GM12878 (cell line): ENCODE data around the gene KLF17. TPM values are rescaled to one million over a fixed set of nuclear protein-coding genes. Genes with fewer than 3 reads are reported as not detected.
"Not testable (repeated sequence)": the region's sequence is repeated elsewhere in the genome, so short reads cannot be mapped to it uniquely, and the experiment has no call there.

ENCODE experiments used
- ATAC-seq: fragments of 200-7000 bp; cut with Tn5 transposase; 3 replicates; pipeline ENCODE4 v1.9.1; 2020; ENCODE audit warnings: mild to moderate bottlenecking, moderate library complexity
- BruUV-seq: library from RNA; stranded (reverse); fragments of 400-500 nt; replicated peaks from 2 replicates; lab custom pipeline; 2021; lab: Mats Ljungman, UMichigan
- CTCF ChIA-PET: fragments of 300-600 bp; sonication (Branson Sonifier 250); formaldehyde crosslinking; extraction: SDS; loops from one replicate; lab custom pipeline; 2021; ENCODE audit warnings: inconsistent platforms; lab: Yijun Ruan, JAX
- POLR2A ChIA-PET: fragments of 350-600 bp; formaldehyde crosslinking; extraction: SDS; loops from one replicate; lab custom pipeline; 2021; ENCODE audit warnings: inconsistent platforms; lab: Charles Lee
- RAD21 ChIA-PET: fragments of 300-600 bp; sonication (Branson Sonifier 250); formaldehyde crosslinking; loops from one replicate; lab custom pipeline; 2023; ENCODE audit warnings: antibody characterized with exemption; ENCODE audit not compliant: unreplicated experiment; lab: Charles Lee
- SMC1A ChIA-PET: fragments of 300-600 bp; sonication (Branson Sonifier 250); formaldehyde crosslinking; loops from one replicate; lab custom pipeline; 2023; ENCODE audit not compliant: unreplicated experiment, uncharacterized antibody; lab: Charles Lee
- DNase-seq: peaks from one replicate; pipeline ENCODE4 v3.0.0-alpha.2; 2011; ENCODE audit warnings: low read depth, low spot score
- FAIRE-seq: peaks from 3 replicates; lab custom pipeline; 2011; peaks lifted over from hg19 to GRCh38; lab: Jason Lieb, UNC
- H2AFZ ChIP-seq: 2 replicates; pipeline ENCODE4 v1.6.0; 2011; ENCODE audit warnings: low read depth, low read length, control low read depth; ENCODE audit not compliant: control insufficient read depth
- H3K27ac ChIP-seq: 2 replicates; pipeline ENCODE4 v1.5.1; 2011; ENCODE audit warnings: control low read depth; ENCODE audit not compliant: control insufficient read depth, insufficient read depth
- H3K27me3 ChIP-seq, 2 experiments: replicated peaks in 1 of 2; 2 replicates each; pipeline versions ENCODE4 v1.6.0 to v1.6.1; 2011; ENCODE audit warnings: low read length in 1 of 2; ENCODE audit not compliant: control insufficient read depth in 2 of 2, insufficient read depth in 2 of 2
- H3K36me3 ChIP-seq, 2 experiments: 2 replicates each; pipeline ENCODE4 v1.5.1; 2011; ENCODE audit warnings: low read length in 1 of 2; ENCODE audit not compliant: control insufficient read depth in 2 of 2, insufficient read depth in 2 of 2
- H3K4me1 ChIP-seq: 2 replicates; pipeline ENCODE4 v1.6.1; 2011; ENCODE audit warnings: mild to moderate bottlenecking, low read length, moderate library complexity, mixed read lengths; ENCODE audit not compliant: control insufficient read depth, insufficient read depth
- H3K4me2 ChIP-seq: 2 replicates; pipeline ENCODE4 v1.6.0; 2011; ENCODE audit warnings: control low read depth; ENCODE audit not compliant: control insufficient read depth, insufficient read depth
- H3K4me3 ChIP-seq: fragments of 200-600 bp; sonication (generic); 2 replicates; pipeline ENCODE4 v1.5.1; 2016
- H3K79me2 ChIP-seq: 2 replicates; pipeline ENCODE4 v1.6.0; 2011; ENCODE audit warnings: low read length; ENCODE audit not compliant: control insufficient read depth, insufficient read depth
- H3K9ac ChIP-seq: 2 replicates; pipeline ENCODE4 v1.8.0; 2011; ENCODE audit warnings: low read length, control low read depth, mixed read lengths; ENCODE audit not compliant: control insufficient read depth, insufficient read depth
- H3K9me3 ChIP-seq: replicated peaks from 3 replicates; pipeline ENCODE4 v1.5.1; 2011; ENCODE audit warnings: mild to moderate bottlenecking, low read length; ENCODE audit not compliant: control insufficient read depth, insufficient read depth
- H4K20me1 ChIP-seq: 2 replicates; pipeline ENCODE4 v1.6.0; 2011; ENCODE audit not compliant: control insufficient read depth, insufficient read depth
- IRF4 ChIP-seq: IDR thresholded peaks from 2 replicates; pipeline ENCODE4 v1.6.1; 2011; ENCODE audit warnings: low read depth, low read length
- WGBS: methylation state at CpG from one replicate; pipeline ENCODE4 v1.1.6; 2016; ENCODE audit warnings: low lambda C conversion rate; ENCODE audit not compliant: insufficient replicate concordance, insufficient coverage; ENCODE audit errors: missing lambda C conversion rate; 5-methylcytosine and 5-hydroxymethylcytosine counted together
- in situ Hi-C: fragments of 300-500 bp; cut with MboI; formaldehyde crosslinking; loops from 9 replicates; pipeline ENCODE4 v1.14.3; 2018; ENCODE audit warnings: mixed read lengths
- intact Hi-C: fragments of 100-400 bp; cut with micrococcal nuclease; formaldehyde crosslinking; loops from one replicate; pipeline ENCODE4 v1.14.2; 2022; ENCODE audit not compliant: unreplicated experiment
- polyA plus RNA-seq, 11 experiments: library from polyadenylated mRNA; depleted of rRNA in 4 of 11; unstranded in 6 of 11; stranded (reverse) in 5 of 11; fragments of >200 nt; fragmentation: Nextera tagmentation in 4 of 11; fragmentation: Illumina TruSeq in 1 of 11; extraction: Ambion mirVana in 4 of 11; extraction: Trizol in 1 of 11; gene quantifications; 1 replicate in 1 of 11; 2 replicates in 10 of 11; pipeline versions ENCODE4 v1.2.1 to v1.2.3, GENCODE V29; 2011 to 2016; ENCODE audit warnings: inconsistent platforms in 2 of 11, missing spikeins in 2 of 11, low read depth in 1 of 11
- total RNA-seq, 4 experiments: library from RNA; depleted of rRNA in 3 of 4; stranded (reverse); fragments of >200 nt in 3 of 4; fragmentation: Illumina TruSeq in 1 of 4; extraction: Trizol in 1 of 4; gene quantifications; 2 replicates each; pipeline versions ENCODE4 v1.2.1 to v1.2.3, GENCODE V29; 2013 to 2021

The KLF17 gene
- total and polyA plus RNA-seq, 10 of the 15 experiments (the other 5 are each of a cell fraction or from before 2014, with no cell fraction given), result not detected

DNA sequence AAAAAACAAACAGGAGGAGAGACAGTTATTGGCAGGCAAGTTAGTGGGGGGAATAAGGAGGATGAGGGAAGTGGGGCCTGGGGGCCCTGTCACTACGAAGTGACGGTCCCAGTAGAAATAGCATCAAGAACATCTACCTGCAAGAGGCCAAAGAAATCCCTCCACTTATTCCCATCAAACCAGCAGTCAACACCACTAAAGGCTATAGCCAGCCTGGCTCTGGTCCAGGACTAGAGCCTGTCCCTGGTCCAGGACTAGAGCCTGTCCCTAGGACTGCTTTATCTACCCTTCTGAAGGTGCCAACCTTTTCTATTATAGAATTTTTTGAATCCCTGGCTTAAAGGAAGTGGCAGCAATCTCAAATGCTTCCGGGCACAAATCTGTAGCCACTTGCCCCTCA, 19.6 kb downstream of the KLF17 start:
- no peaks in the 10 kb centered on the region for H3K27me3 ChIP-seq
- no peaks in the 10 kb centered on the region for H3K36me3 ChIP-seq
- intact Hi-C loops (no loop called here), in situ Hi-C loops (no loop called here)
- BruUV-seq, result no TSS peak
- no peaks in the 10 kb centered on the region for H3K4me1 ChIP-seq
- H4K20me1 ChIP-seq, result no peaks in the 10 kb centered on the region
- POLR2A ChIA-PET, result no interaction called here
- no peak for ATAC-seq
- no peak overlapping the region for H3K27ac ChIP-seq
- SMC1A ChIA-PET, result no interaction called here
- RAD21 ChIA-PET, result no interaction called here
- H2AFZ ChIP-seq, result no peak overlapping the region
- H3K4me2 ChIP-seq, result no peak overlapping the region
- CTCF ChIA-PET, result no interaction called here
- 3% methylated on average over 3 of the region's 3 CpGs for WGBS
- H3K9ac ChIP-seq, result no peak overlapping the region
- no peaks in the 10 kb centered on the region for H3K79me2 ChIP-seq
- no peak for TF ChIP-seq IRF4
- TF ChIP-seq, all 136 proteins: peak for 0
- Histone ChIP-seq H3K4me3 (no peak overlapping the region), H3K9me3 (no peaks in the 10 kb centered on the region; the same call in 2 of the 3 replicates)
- FAIRE-seq (no peak), DNase-seq (no peak)

DNA sequence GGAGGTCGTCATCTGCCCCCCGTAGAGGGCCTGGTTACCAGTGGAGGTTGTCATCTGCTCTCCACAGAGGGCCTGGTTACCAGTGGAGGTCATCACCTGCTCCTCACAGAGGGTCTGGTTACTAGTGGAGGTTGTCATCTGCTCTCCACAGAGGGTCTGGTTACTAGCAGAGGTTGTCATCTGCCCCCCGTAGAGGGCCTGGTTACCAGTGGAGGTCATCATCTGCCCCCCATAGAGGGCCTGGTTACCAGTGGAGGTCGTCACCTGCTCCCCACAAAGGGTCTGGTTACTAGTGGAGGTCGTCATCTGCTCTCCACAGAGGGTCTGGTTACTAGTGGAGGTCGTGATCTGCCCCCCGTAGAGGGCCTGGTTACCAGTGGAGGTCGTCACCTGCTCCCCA, 20.9 kb downstream of the KLF17 start:
- H3K4me2 ChIP-seq, H3K4me3 ChIP-seq, SMC1A ChIA-PET, RAD21 ChIA-PET, POLR2A ChIA-PET, BruUV-seq, H2AFZ ChIP-seq, H3K27me3 ChIP-seq, H3K4me1 ChIP-seq, in situ Hi-C loops, H3K9me3 ChIP-seq, H3K27ac ChIP-seq, H3K9ac ChIP-seq, intact Hi-C loops, DNase-seq, H4K20me1 ChIP-seq, FAIRE-seq, H3K79me2 ChIP-seq, H3K36me3 ChIP-seq, CTCF ChIA-PET, ATAC-seq: not testable (repeated sequence)
- 20% methylated on average over 6 of the region's 8 CpGs for WGBS
